Inferior parietal cortex (tissue), 1 donor: ENCODE measurements around the gene PON3.

Source experiments
- DNase-seq: peaks from one replicate; pipeline ENCODE4 v3.0.0-alpha.2; 2016; ENCODE audit errors: extremely low spot score

Gene PON3

GRCh38 chr7:95396136-95397032, at the start of gene PON3:
PON3 (minus strand) TSS chr7:95396375; CDS start chr7:95396350, 25 bp downstream.
- DNase-seq: no peak

- DNase-seq: no peak
Measured at GRCh38 chr7:95444796-95445195, 48.6 kb upstream of the PON3 start.

GRCh38 chr7:95441042-95441823, 45.1 kb upstream of the PON3 start:
- DNase-seq: no peak

GRCh38 chr7:95440394-95441038, 44.3 kb upstream of the PON3 start:
- no peak for DNase-seq

GRCh38 chr7:95436407-95436806, 40.2 kb upstream of the PON3 start:
- no peak for DNase-seq

- no peak for DNase-seq
Measured at GRCh38 chr7:95435422-95435780, 39.2 kb upstream of the PON3 start.

GRCh38 chr7:95434557-95435421, 38.6 kb upstream of the PON3 start, which contains the start of gene PON2:
PON2 (minus strand) TSS chr7:95435028; CDS start chr7:95434951, 77 bp downstream.
- peak; percentile 60 for DNase-seq

- no peak for DNase-seq
Measured at GRCh38 chr7:95433952-95434556, 37.9 kb upstream of the PON3 start.

- DNase-seq: no peak
Measured at GRCh38 chr7:95433129-95433528, 37.0 kb upstream of the PON3 start.

- no peak for DNase-seq
Measured at GRCh38 chr7:95432606-95433005, 36.4 kb upstream of the PON3 start.

GRCh38 chr7:95430864-95431263, 34.7 kb upstream of the PON3 start:
- no peak for DNase-seq

GRCh38 chr7:95429241-95429990, 33.2 kb upstream of the PON3 start:
- DNase-seq: no peak

- DNase-seq: no peak
Measured at GRCh38 chr7:95427914-95428516, 31.8 kb upstream of the PON3 start.

GRCh38 chr7:95427166-95427565, 31.0 kb upstream of the PON3 start:
- DNase-seq: peak; percentile 57

- no peak for DNase-seq
Measured at GRCh38 chr7:95425694-95426093, 29.5 kb upstream of the PON3 start.

- DNase-seq: no peak
Measured at GRCh38 chr7:95424716-95425115, 28.5 kb upstream of the PON3 start.

- DNase-seq: no peak
Measured at GRCh38 chr7:95421847-95422444, 25.8 kb upstream of the PON3 start.

GRCh38 chr7:95421000-95421846, 25.0 kb upstream of the PON3 start:
- DNase-seq: peak; percentile 53
